Adrenal gland (tissue), 12 donors: Measurements from ENCODE around the gene RCAN1. TPM values are rescaled to one million over a fixed set of nuclear protein-coding genes. Genes with fewer than 3 reads are reported as not detected.

Experiments
- DNase-seq, 7 donors: peaks; one replicate each; pipeline ENCODE4 v3.0.0-alpha.2; 2019 to 2020
- H3K27ac ChIP-seq, 5 donors: fragments of 200-600 bp; sonication (generic) in 4 of 5; 1 replicate in 3 of 5; 2 replicates in 2 of 5; pipeline versions ENCODE4 v1.5.1 to v1.8.0; 2016 to 2020; ENCODE audit warnings: mild to moderate bottlenecking in 1 of 5
- H3K27me3 ChIP-seq: fragments of 200-600 bp; 2 replicates; pipeline ENCODE4 v1.8.0; 2021
- H3K36me3 ChIP-seq, 2 donors: fragments of 200-600 bp; replicated peaks in 1 of 2; 1 replicate in 1 of 2; 2 replicates in 1 of 2; pipeline versions ENCODE4 v1.5.1 to v1.8.0; 2018 to 2022
- H3K4me1 ChIP-seq, 2 donors: fragments of 200-600 bp; replicated peaks in 1 of 2; 1 replicate in 1 of 2; 2 replicates in 1 of 2; pipeline versions ENCODE4 v1.5.1 to v1.8.0; 2018 to 2021
- H3K4me3 ChIP-seq, 4 donors: fragments of 200-600 bp; sonication (generic) in 3 of 4; one replicate each; pipeline ENCODE4 v1.5.1; 2016 to 2018
- H3K9me3 ChIP-seq, 3 donors: fragments of 200-600 bp; sonication (generic) in 1 of 3; replicated peaks in 1 of 3; 1 replicate in 2 of 3; 2 replicates in 1 of 3; pipeline versions ENCODE4 v1.5.1 to v1.8.0; 2016 to 2021
- CTCF ChIP-seq, 6 experiments: fragments of 450-650 bp in 4 of 6; fragments of 200-600 bp in 2 of 6; sonication (generic) in 1 of 6; IDR thresholded peaks; 1 replicate in 5 of 6; 2 replicates in 1 of 6; pipeline versions ENCODE4 v1.5.1 to v1.8.0; 2016 to 2021; ENCODE audit warnings: antibody characterized with exemption in 6 of 6, mild to moderate bottlenecking in 2 of 6, moderate library complexity in 1 of 6
- POLR2A ChIP-seq, 2 donors: fragments of 450-650 bp; IDR thresholded peaks; one replicate each; pipeline ENCODE4 v1.6.1; 2017; ENCODE audit warnings: antibody characterized with exemption in 2 of 2, mild to moderate bottlenecking in 2 of 2, moderate library complexity in 1 of 2
- WGBS, 4 donors: extraction: QIAGEN DNeasy Blood & Tissue Kit in 2 of 4; methylation state at CpG; one replicate each; pipeline versions ENCODE4 v1.1.5 to v1.1.7; 2013 to 2017; 5-methylcytosine and 5-hydroxymethylcytosine counted together
- intact Hi-C, 2 donors: fragments of 100-400 bp; cut with DNase I; formaldehyde crosslinking; loops; one replicate each; pipeline versions ENCODE4 v1.14.1 to v1.15.0; 2022 to 2023
- polyA plus RNA-seq, 3 donors: library from polyadenylated mRNA; stranded (reverse); fragments of 200-250 nt in 2 of 3; fragments of 350-450 nt in 1 of 3; fragmentation: Illumina TruSeq in 1 of 3; extraction: RNeasy Lipid Tissue Mini Kit (QIAGEN cat#74804) in 1 of 3; gene quantifications; one replicate each; pipeline ENCODE4 v1.2.3, GENCODE V29; 2013 to 2014
- total RNA-seq, 9 donors: library from RNA; depleted of rRNA in 4 of 9; stranded (reverse); fragments of >200 nt in 4 of 9; fragments of 120-200 nt in 1 of 9; fragmentation: NEBNext Ultra II Directional in 1 of 9; extraction: Animal tissue kit (Norgen Biotek cat#: 25700) in 1 of 9; gene quantifications; one replicate each; pipeline versions ENCODE4 v1.1.0 to v1.2.4, GENCODE V29; 2013 to 2023
- donor health status: healthy with polysubstance abuse.
- donor health status: Bipolar disorder and iron deficiency.
- donor health status: DM: yes; HTN: yes; CAD: no.
- donor health status: DM: no; HTN: no; CAD: no.
- donor health status: DM: no; HTN: no; CAD: no.
- donor health status: DM: yes; HTN: yes; CAD: no.

RCAN1 gene
- total and polyA plus RNA-seq, 12 donors = 11.5 to 74.4 (median 23.4) TPM

GRCh38 chr21:34561806-34562205 lies 53.1 kb downstream of the RCAN1 start:
- H3K27ac ChIP-seq = no peak overlapping the region
- no peaks in the 10 kb centered on the region for H3K4me1 ChIP-seq
- no peak overlapping the region for H3K4me3 ChIP-seq
- TF ChIP-seq POLR2A (IDR thresholded peaks at IDR 0.05) (no peak), CTCF (IDR thresholded peaks at IDR 0.05) (no peak)
- no peaks in the 10 kb centered on the region for H3K9me3 ChIP-seq
- no peak for DNase-seq
- H3K36me3 ChIP-seq = no peaks in the 10 kb centered on the region
- intact Hi-C loops = no loop called here
- H3K27me3 ChIP-seq = no peaks in the 10 kb centered on the region
- WGBS, 4 donors = 85 to 89% (median 87%) methylated on average over 7 of the region's 7 CpGs

GRCh38 chr21:34560609-34561008 lies 54.3 kb downstream of the RCAN1 start:
- Histone ChIP-seq H3K4me3 (no peak overlapping the region), H3K27me3 (no peaks in the 10 kb centered on the region), H3K4me1 (no peaks in the 10 kb centered on the region), H3K36me3 (no peaks in the 10 kb centered on the region), H3K27ac (no peak overlapping the region), H3K9me3 (no peaks in the 10 kb centered on the region)
- 0 to 45% (median 0%) methylated on average over 1 of the region's 1 CpG for WGBS, 4 donors
- intact Hi-C loops = no loop called here
- no peak for TF ChIP-seq CTCF (IDR thresholded peaks at IDR 0.05)
- no peak for DNase-seq

- H3K27ac ChIP-seq = no peak overlapping the region
- no peak for TF ChIP-seq POLR2A (IDR thresholded peaks at IDR 0.05)
- no peak for TF ChIP-seq CTCF (IDR thresholded peaks at IDR 0.05)
- H3K4me3 ChIP-seq = no peak overlapping the region
- WGBS, 4 donors = 92 to 94% (median 93%) methylated on average over 5 of the region's 5 CpGs
- intact Hi-C loops = no loop called here
- no peaks in the 10 kb centered on the region for H3K36me3 ChIP-seq
- no peaks in the 10 kb centered on the region for H3K4me1 ChIP-seq
- DNase-seq = no peak
- H3K27me3 ChIP-seq = no peaks in the 10 kb centered on the region
- no peaks in the 10 kb centered on the region for H3K9me3 ChIP-seq
These were observed 54.9 kb downstream of the RCAN1 start for GRCh38 chr21:34560021-34560420.

GRCh38 chr21:34559089-34559631 lies 55.8 kb downstream of the RCAN1 start:
- Histone ChIP-seq H3K27me3 (no peaks in the 10 kb centered on the region), H3K4me1 (no peaks in the 10 kb centered on the region), H3K9me3 (no peaks in the 10 kb centered on the region), H3K27ac (no peak overlapping the region), H3K36me3 (no peaks in the 10 kb centered on the region), H3K4me3 (no peak overlapping the region)
- WGBS, 4 donors = 82 to 94% (median 91%) methylated on average over 6 of the region's 6 CpGs
- DNase-seq = no peak
- no peak for TF ChIP-seq POLR2A (IDR thresholded peaks at IDR 0.05)
- TF ChIP-seq CTCF (IDR thresholded peaks at IDR 0.05) = no peak
- intact Hi-C loops = no loop called here
